ENCODE measurements around the gene CRYGN.

The CRYGN gene

GRCh38 chr7:151439855-151440798, at the start of gene CRYGN:
Gene CRYGN, minus strand, starts transcription at chr7:151440141. Its CDS starts 224 bp downstream, at chr7:151439917.
- in situ Hi-C loops (cut with HindIII; ENCODE audit: low sequenced_read_pairs) = loop anchor here (5.0 kb wide), 1 partner anchor 73 kb away; no protein-coding TSS in a partner anchor

- in situ Hi-C loops (cut with HindIII; ENCODE audit: low sequenced_read_pairs) = no loop called here
These were observed 49.6 kb upstream of the CRYGN start for GRCh38 chr7:151489498-151489897.

GRCh38 chr7:151488096-151488495, 48.2 kb upstream of the CRYGN start:
- in situ Hi-C loops (cut with HindIII; ENCODE audit: low sequenced_read_pairs) = no loop called here

- in situ Hi-C loops (cut with HindIII; ENCODE audit: low sequenced_read_pairs) = no loop called here
These were observed 47.3 kb upstream of the CRYGN start for GRCh38 chr7:151487228-151487627.

- in situ Hi-C loops (cut with HindIII; ENCODE audit: low sequenced_read_pairs) = no loop called here
These were observed 46.1 kb upstream of the CRYGN start for GRCh38 chr7:151486074-151486473.

GRCh38 chr7:151484971-151485707, 45.2 kb upstream of the CRYGN start:
- in situ Hi-C loops (cut with HindIII; ENCODE audit: low sequenced_read_pairs) = no loop called here

GRCh38 chr7:151483711-151483983, 43.7 kb upstream of the CRYGN start:
- in situ Hi-C loops (cut with HindIII; ENCODE audit: low sequenced_read_pairs) = no loop called here

GRCh38 chr7:151482883-151483710, 43.2 kb upstream of the CRYGN start:
- in situ Hi-C loops (cut with HindIII; ENCODE audit: low sequenced_read_pairs) = no loop called here

GRCh38 chr7:151481650-151482505, 41.9 kb upstream of the CRYGN start:
- in situ Hi-C loops (cut with HindIII; ENCODE audit: low sequenced_read_pairs) = no loop called here

GRCh38 chr7:151477867-151478266, 37.9 kb upstream of the CRYGN start:
- in situ Hi-C loops (cut with HindIII; ENCODE audit: low sequenced_read_pairs) = no loop called here

GRCh38 chr7:151472644-151473380, 32.9 kb upstream of the CRYGN start:
- in situ Hi-C loops (cut with HindIII; ENCODE audit: low sequenced_read_pairs) = no loop called here

- in situ Hi-C loops (cut with HindIII; ENCODE audit: low sequenced_read_pairs) = no loop called here
These were observed 30.8 kb upstream of the CRYGN start for GRCh38 chr7:151470711-151471110.

GRCh38 chr7:151469281-151469680, 29.3 kb upstream of the CRYGN start:
- in situ Hi-C loops (cut with HindIII; ENCODE audit: low sequenced_read_pairs) = no loop called here

GRCh38 chr7:151468217-151469018, 28.5 kb upstream of the CRYGN start:
- in situ Hi-C loops (cut with HindIII; ENCODE audit: low sequenced_read_pairs) = no loop called here

- in situ Hi-C loops (cut with HindIII; ENCODE audit: low sequenced_read_pairs) = no loop called here
These were observed 25.2 kb upstream of the CRYGN start for GRCh38 chr7:151465169-151465568.

- in situ Hi-C loops (cut with HindIII; ENCODE audit: low sequenced_read_pairs) = no loop called here
These were observed 22.4 kb upstream of the CRYGN start for GRCh38 chr7:151462306-151462779.

GRCh38 chr7:151461942-151462230, 21.9 kb upstream of the CRYGN start:
- in situ Hi-C loops (cut with HindIII; ENCODE audit: low sequenced_read_pairs) = no loop called here

GRCh38 chr7:151461096-151461941, 21.4 kb upstream of the CRYGN start:
- in situ Hi-C loops (cut with HindIII; ENCODE audit: low sequenced_read_pairs) = no loop called here
